HG03060 (cell line): ENCODE measurements around the gene ZNF821.
A peak's percentile ranks its signal among the peaks of the same experiment; 100 is the strongest.
"Not testable (repeated sequence)": the region's sequence is repeated elsewhere in the genome, so short reads cannot be mapped to it uniquely, and the experiment has no call there.

Source experiments
- ATAC-seq: cut with Tn5 transposase; IDR thresholded peaks from one replicate; pipeline ENCODE4 v1.9.1; 2021; ENCODE audit warnings: low read depth, moderate number of reproducible peaks; ENCODE audit not compliant: unreplicated experiment

The ZNF821 gene

GRCh38 chr16:71883849-71884638 lies at the start of gene ZNF821:
Gene ZNF821 (minus strand): TSS chr16:71884182. CDS start chr16:71879946, 4,236 bp downstream.
- no peak for ATAC-seq

- no peak for ATAC-seq
These were observed 49.0 kb upstream of the ZNF821 start for GRCh38 chr16:71933017-71933416.

- ATAC-seq = no peak
These were observed 47.6 kb upstream of the ZNF821 start for GRCh38 chr16:71931599-71931998.

- ATAC-seq = no peak
These were observed 47.0 kb upstream of the ZNF821 start for GRCh38 chr16:71931001-71931400.

- no peak for ATAC-seq
These were observed 46.1 kb upstream of the ZNF821 start for GRCh38 chr16:71930013-71930563.

- no peak for ATAC-seq
These were observed 45.1 kb upstream of the ZNF821 start for GRCh38 chr16:71929048-71929447.

GRCh38 chr16:71927787-71928186 lies 43.8 kb upstream of the ZNF821 start:
- no peak for ATAC-seq

GRCh38 chr16:71927383-71927782 lies 43.4 kb upstream of the ZNF821 start:
- no peak for ATAC-seq

GRCh38 chr16:71924710-71925109 lies 40.7 kb upstream of the ZNF821 start:
- no peak for ATAC-seq

- no peak for ATAC-seq
These were observed 40.1 kb upstream of the ZNF821 start for GRCh38 chr16:71923941-71924690.

GRCh38 chr16:71920658-71921057 lies 36.7 kb upstream of the ZNF821 start:
- no peak for ATAC-seq

GRCh38 chr16:71919035-71919434 lies 35.1 kb upstream of the ZNF821 start:
- ATAC-seq = peak; percentile 65

GRCh38 chr16:71917900-71918299 lies 33.9 kb upstream of the ZNF821 start:
- no peak for ATAC-seq

GRCh38 chr16:71916397-71916920 lies 32.5 kb upstream of the ZNF821 start:
- no peak for ATAC-seq

GRCh38 chr16:71915350-71915749 lies 31.4 kb upstream of the ZNF821 start:
- no peak for ATAC-seq

GRCh38 chr16:71914802-71915201 lies 30.8 kb upstream of the ZNF821 start:
- ATAC-seq = no peak

GRCh38 chr16:71912534-71913275 lies 28.7 kb upstream of the ZNF821 start:
- ATAC-seq = no peak

- ATAC-seq = no peak
These were observed 27.1 kb upstream of the ZNF821 start for GRCh38 chr16:71911121-71911520.

GRCh38 chr16:71905765-71906164 lies 21.8 kb upstream of the ZNF821 start:
- ATAC-seq = not testable (repeated sequence)

- no peak for ATAC-seq
These were observed 20.3 kb upstream of the ZNF821 start for GRCh38 chr16:71904239-71904638.

- ATAC-seq = no peak
These were observed 19.6 kb upstream of the ZNF821 start for GRCh38 chr16:71903608-71904007.
